Small intestine (tissue), 7 donors: ENCODE data around the gene CC2D2A. TPM values are rescaled to one million over a fixed set of nuclear protein-coding genes. Genes with fewer than 3 reads are reported as not detected.

Experiments used
- DNase-seq, 2 donors: peaks; one replicate each; pipeline versions ENCODE4 v3.0.0 to v3.0.0-alpha.2; 2013
- FAIRE-seq: peaks from 2 replicates; lab custom pipeline; 2012; peaks lifted over from hg19 to GRCh38; lab: Jason Lieb, UNC
- H3K27ac ChIP-seq, 3 donors: one replicate each; pipeline ENCODE4 v1.5.1; 2013; ENCODE audit warnings: low read length in 2 of 3, mild to moderate bottlenecking in 2 of 3, control low read depth in 1 of 3, inconsistent platforms in 1 of 3, low read depth in 1 of 3, moderate library complexity in 1 of 3
- H3K27me3 ChIP-seq, 3 donors: one replicate each; pipeline ENCODE4 v1.6.1; 2013; ENCODE audit warnings: low read length in 3 of 3, inconsistent platforms in 1 of 3; ENCODE audit not compliant: control insufficient read depth in 3 of 3, insufficient read depth in 3 of 3
- H3K36me3 ChIP-seq, 3 donors: one replicate each; pipeline ENCODE4 v1.6.1; 2013; ENCODE audit warnings: low read length in 3 of 3, inconsistent platforms in 1 of 3, low read depth in 1 of 3, mild to moderate bottlenecking in 1 of 3, moderate library complexity in 1 of 3; ENCODE audit not compliant: control insufficient read depth in 3 of 3, insufficient read depth in 2 of 3
- H3K4me1 ChIP-seq, 3 donors: one replicate each; pipeline ENCODE4 v1.6.1; 2013; ENCODE audit warnings: low read length in 2 of 3, inconsistent platforms in 1 of 3, low read depth in 1 of 3, mild to moderate bottlenecking in 1 of 3, moderate library complexity in 1 of 3; ENCODE audit not compliant: control insufficient read depth in 3 of 3, insufficient read depth in 2 of 3
- H3K4me3 ChIP-seq, 3 donors: one replicate each; pipeline ENCODE4 v1.5.1; 2013; ENCODE audit warnings: low read length in 3 of 3, control low read depth in 1 of 3, inconsistent platforms in 1 of 3, low read depth in 1 of 3, mild to moderate bottlenecking in 1 of 3, moderate library complexity in 1 of 3
- H3K9me3 ChIP-seq, 2 donors: one replicate each; pipeline ENCODE4 v1.6.1; 2013; ENCODE audit warnings: low read depth in 1 of 2, low read length in 1 of 2; ENCODE audit not compliant: control insufficient read depth in 2 of 2, insufficient read depth in 1 of 2
- WGBS, 3 donors: extraction: QIAGEN DNeasy Blood & Tissue Kit; methylation state at CpG; one replicate each; pipeline ENCODE4 v1.1.7; 2013; 5-methylcytosine and 5-hydroxymethylcytosine counted together
- polyA plus RNA-seq, 4 donors: library from polyadenylated mRNA; stranded (reverse) in 3 of 4; unstranded in 1 of 4; fragments of 200-250 nt in 3 of 4; fragments of 120-200 nt in 1 of 4; gene quantifications; one replicate each; pipeline versions ENCODE4 v1.2.1 to v1.2.3, GENCODE V29; 2013
- donor health status: healthy with polysubstance abuse.
- donor health status: control.
- donor health status: control.
- donor health status: Bipolar disorder and iron deficiency.
- donor health status: healthy.

The CC2D2A gene
- polyA plus RNA-seq, 4 donors = 1.6 to 13.6 (median 5.5) TPM

GRCh38 chr4:15434676-15435075 lies 35.0 kb upstream of the CC2D2A start:
- WGBS, 3 donors = 67 to 86% (median 72%) methylated on average over 2 of the region's 2 CpGs
- no peaks in the 10 kb centered on the region for H3K27me3 ChIP-seq
- no peak overlapping the region for H3K4me3 ChIP-seq
- no peaks in the 10 kb centered on the region for H3K36me3 ChIP-seq
- FAIRE-seq = no peak
- DNase-seq = no peak
- H3K9me3 ChIP-seq = no peaks in the 10 kb centered on the region
- no peak overlapping the region for H3K27ac ChIP-seq
- H3K4me1 ChIP-seq = no peaks in the 10 kb centered on the region

- WGBS, 3 donors = 37 to 56% (median 43%) methylated on average over 2 of the region's 2 CpGs
- H3K36me3 ChIP-seq = no peaks in the 10 kb centered on the region
- no peak for DNase-seq
- no peaks in the 10 kb centered on the region for H3K27me3 ChIP-seq
- H3K9me3 ChIP-seq = no peaks in the 10 kb centered on the region
- no peaks in the 10 kb centered on the region for H3K4me1 ChIP-seq
- H3K4me3 ChIP-seq = no peak overlapping the region
- FAIRE-seq = no peak
- H3K27ac ChIP-seq = no peak overlapping the region
These were observed 33.2 kb upstream of the CC2D2A start for GRCh38 chr4:15436513-15436912.

- FAIRE-seq = no peak
- 60 to 67% (median 64%) methylated on average over 2 of the region's 2 CpGs for WGBS, 3 donors
These were observed 30.6 kb upstream of the CC2D2A start for GRCh38 chr4:15438939-15439524.

GRCh38 chr4:15443371-15444160 lies 26.1 kb upstream of the CC2D2A start:
- peaks cover 0 to 7% of the 10 kb centered on the region in 2 donors for H3K9me3 ChIP-seq
- no peaks in the 10 kb centered on the region for H3K27me3 ChIP-seq
- FAIRE-seq = no peak
- H3K36me3 ChIP-seq = no peaks in the 10 kb centered on the region
- no peak overlapping the region for H3K4me3 ChIP-seq
- H3K4me1 ChIP-seq = no peaks in the 10 kb centered on the region
- DNase-seq = no peak
- no peak overlapping the region for H3K27ac ChIP-seq
- WGBS, 3 donors = 82 to 91% (median 85%) methylated on average over 2 of the region's 2 CpGs

More at GRCh38 chr4:15438939-15439524, 30.6 kb upstream of the CC2D2A start:
- Histone ChIP-seq H3K36me3 (no peaks in the 10 kb centered on the region), H3K9me3 (peaks cover 0 to 7% of the 10 kb centered on the region in 2 donors), H3K4me1 (no peaks in the 10 kb centered on the region), H3K4me3 (no peak overlapping the region), H3K27me3 (no peaks in the 10 kb centered on the region), H3K27ac (no peak overlapping the region)
- no peak for DNase-seq

- Histone ChIP-seq H3K36me3 (no peaks in the 10 kb centered on the region), H3K4me3 (no peak overlapping the region), H3K9me3 (peaks cover 0 to 7% of the 10 kb centered on the region in 2 donors), H3K4me1 (no peaks in the 10 kb centered on the region), H3K27ac (no peak overlapping the region), H3K27me3 (no peaks in the 10 kb centered on the region)
- no peak for DNase-seq
- FAIRE-seq = no peak
- 93 to 95% (median 93%) methylated on average over 7 of the region's 7 CpGs for WGBS, 3 donors
These were observed 25.4 kb upstream of the CC2D2A start for GRCh38 chr4:15444276-15444675.

- H3K36me3 ChIP-seq = no peaks in the 10 kb centered on the region
- no peaks in the 10 kb centered on the region for H3K4me1 ChIP-seq
- FAIRE-seq (no peak), DNase-seq (no peak)
- no peaks in the 10 kb centered on the region for H3K27me3 ChIP-seq
- H3K9me3 ChIP-seq = peaks cover 0 to 7% of the 10 kb centered on the region in 2 donors
- 46 to 62% (median 56%) methylated on average over 4 of the region's 4 CpGs for WGBS, 3 donors
- no peak overlapping the region for H3K4me3 ChIP-seq
- no peak overlapping the region for H3K27ac ChIP-seq
These were observed 24.7 kb upstream of the CC2D2A start for GRCh38 chr4:15444879-15445547.

- 17 to 29% (median 23%) methylated on average over 1 of the region's 1 CpG for WGBS, 3 donors
- Histone ChIP-seq H3K36me3 (no peaks in the 10 kb centered on the region), H3K4me3 (no peak overlapping the region), H3K27me3 (no peaks in the 10 kb centered on the region), H3K27ac (peak overlapping the region in 1 of 3 donors; percentile 19), H3K4me1 (peaks cover 0 to 4% (median 0%) of the 10 kb centered on the region in 3 donors), H3K9me3 (no peaks in the 10 kb centered on the region)
- FAIRE-seq (no peak), DNase-seq (no peak)
These were observed 18.4 kb upstream of the CC2D2A start for GRCh38 chr4:15451181-15451865.
